Breast epithelium (tissue), 3 donors: ENCODE results near the gene CACNA1E.

Experiments used
- POLR2A ChIP-seq: fragments of 450-650 bp; IDR thresholded peaks from one replicate; pipeline ENCODE4 v1.6.1; 2016; ENCODE audit warnings: antibody characterized with exemption, mild to moderate bottlenecking, moderate library complexity
- POLR2AphosphoS5 ChIP-seq, 3 donors: sonication (generic); formaldehyde crosslinking; IDR thresholded peaks; one replicate each; pipeline ENCODE4 v1.6.1; 2017; ENCODE audit warnings: antibody characterized with exemption in 3 of 3
- TF ChIP-seq, protein P1 (sequence below), 3 donors: fragments of 450-650 bp; IDR thresholded peaks; one replicate each; pipeline ENCODE4 v1.5.1; 2016 to 2017; ENCODE audit warnings: antibody characterized with exemption in 3 of 3, mild to moderate bottlenecking in 3 of 3, moderate library complexity in 3 of 3

DNA sequence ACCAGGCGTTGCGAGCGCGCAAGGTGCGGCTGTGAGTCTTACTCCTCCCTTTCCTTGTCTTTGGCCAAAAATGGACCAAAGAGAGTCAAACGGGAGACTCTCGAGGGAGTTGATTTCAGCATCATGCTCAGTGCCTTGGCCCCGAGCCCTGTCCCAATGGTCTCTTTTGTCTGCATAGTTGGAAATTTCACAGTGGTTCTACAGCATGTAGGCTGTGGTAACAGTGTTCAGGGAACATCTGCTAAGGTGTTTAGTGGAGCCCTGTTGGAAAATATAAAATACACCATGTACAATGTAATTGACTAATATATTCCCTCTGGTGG is 2.7 kb downstream of the CACNA1E start:
- TF ChIP-seq, protein P1, sequence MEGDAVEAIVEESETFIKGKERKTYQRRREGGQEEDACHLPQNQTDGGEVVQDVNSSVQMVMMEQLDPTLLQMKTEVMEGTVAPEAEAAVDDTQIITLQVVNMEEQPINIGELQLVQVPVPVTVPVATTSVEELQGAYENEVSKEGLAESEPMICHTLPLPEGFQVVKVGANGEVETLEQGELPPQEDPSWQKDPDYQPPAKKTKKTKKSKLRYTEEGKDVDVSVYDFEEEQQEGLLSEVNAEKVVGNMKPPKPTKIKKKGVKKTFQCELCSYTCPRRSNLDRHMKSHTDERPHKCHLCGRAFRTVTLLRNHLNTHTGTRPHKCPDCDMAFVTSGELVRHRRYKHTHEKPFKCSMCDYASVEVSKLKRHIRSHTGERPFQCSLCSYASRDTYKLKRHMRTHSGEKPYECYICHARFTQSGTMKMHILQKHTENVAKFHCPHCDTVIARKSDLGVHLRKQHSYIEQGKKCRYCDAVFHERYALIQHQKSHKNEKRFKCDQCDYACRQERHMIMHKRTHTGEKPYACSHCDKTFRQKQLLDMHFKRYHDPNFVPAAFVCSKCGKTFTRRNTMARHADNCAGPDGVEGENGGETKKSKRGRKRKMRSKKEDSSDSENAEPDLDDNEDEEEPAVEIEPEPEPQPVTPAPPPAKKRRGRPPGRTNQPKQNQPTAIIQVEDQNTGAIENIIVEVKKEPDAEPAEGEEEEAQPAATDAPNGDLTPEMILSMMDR (IDR thresholded peaks at IDR 0.05): no peak
- TF ChIP-seq POLR2A (no peak), POLR2AphosphoS5 (IDR thresholded peaks at IDR 0.05) (no peak)
